ENCODE results near the gene IRF2BP2. TPM values are rescaled to one million over a fixed set of nuclear protein-coding genes. Genes with fewer than 3 reads are reported as not detected.

Gene IRF2BP2
- total and polyA plus RNA-seq, 2 experiments from 2014 or later, result 68.2 to 135 TPM

DNA sequence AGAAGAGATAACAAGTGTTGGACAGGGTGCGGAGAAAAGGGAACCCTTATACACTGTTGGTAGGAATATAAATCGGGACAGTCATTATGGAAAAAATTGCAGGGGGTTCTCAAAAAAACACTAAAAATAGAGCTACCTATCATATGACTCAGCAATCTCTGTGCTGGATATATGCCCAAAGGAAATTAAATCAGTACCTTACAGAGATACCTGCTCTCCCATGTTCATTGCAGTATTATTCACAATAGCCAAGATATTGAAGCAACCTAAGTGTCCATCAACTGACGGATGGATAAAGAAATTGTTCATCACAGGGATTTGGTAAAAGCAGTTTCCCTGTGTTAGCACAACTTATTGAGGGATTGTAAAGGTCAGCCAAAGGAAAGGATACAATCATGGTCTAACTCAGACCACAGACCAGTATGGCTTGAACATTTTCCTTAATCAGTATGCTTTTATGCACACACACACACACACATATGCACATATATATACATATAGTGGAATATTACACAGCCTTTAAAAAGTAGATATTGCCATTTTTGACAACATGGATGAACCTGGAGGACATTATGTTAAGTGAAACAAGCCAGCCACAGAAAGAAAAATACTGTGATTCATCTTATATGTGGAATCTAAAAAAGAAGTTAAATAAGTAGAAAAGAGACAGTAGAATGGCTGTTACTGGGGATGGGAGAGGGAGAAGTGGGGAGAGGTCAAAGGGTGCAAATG, 44.2 kb upstream of the IRF2BP2 start:
- WGBS (ENCODE audit: low lambda C conversion rate, missing lambda C conversion rate), result 98% methylated on average over 3 of the region's 3 CpGs
- DNase-seq (ENCODE audit: low spot score), result no peak
- Histone ChIP-seq H3K4me2 (no peak overlapping the region), H3K9me2 (replicated peaks; ENCODE audit: insufficient read depth) (no peaks in the 10 kb centered on the region), H3K27me3 (no peaks in the 10 kb centered on the region), H3K36me3 (replicated peaks; ENCODE audit: insufficient read depth, low read depth) (no peaks in the 10 kb centered on the region), H3K4me3 (no peak overlapping the region), H2AFZ (no peak overlapping the region), H3K79me2 (no peaks in the 10 kb centered on the region), H3K9me3 (ENCODE audit: low read depth) (no peaks in the 10 kb centered on the region), H3K4me1 (ENCODE audit: insufficient read depth) (peaks cover 20% of the 10 kb centered on the region), H3K27ac (no peak overlapping the region), H4K20me1 (ENCODE audit: insufficient read depth, poor library complexity, severe bottlenecking) (no peaks in the 10 kb centered on the region)
- TF ChIP-seq EZH2phosphoT487 (IDR thresholded peaks at IDR 0.05; ENCODE audit: low read depth, severe bottlenecking, unreplicated experiment) (no peak), EZH2 (IDR thresholded peaks at IDR 0.05; ENCODE audit: borderline replicate concordance) (no peak)
- TF ChIP-seq, protein P1, sequence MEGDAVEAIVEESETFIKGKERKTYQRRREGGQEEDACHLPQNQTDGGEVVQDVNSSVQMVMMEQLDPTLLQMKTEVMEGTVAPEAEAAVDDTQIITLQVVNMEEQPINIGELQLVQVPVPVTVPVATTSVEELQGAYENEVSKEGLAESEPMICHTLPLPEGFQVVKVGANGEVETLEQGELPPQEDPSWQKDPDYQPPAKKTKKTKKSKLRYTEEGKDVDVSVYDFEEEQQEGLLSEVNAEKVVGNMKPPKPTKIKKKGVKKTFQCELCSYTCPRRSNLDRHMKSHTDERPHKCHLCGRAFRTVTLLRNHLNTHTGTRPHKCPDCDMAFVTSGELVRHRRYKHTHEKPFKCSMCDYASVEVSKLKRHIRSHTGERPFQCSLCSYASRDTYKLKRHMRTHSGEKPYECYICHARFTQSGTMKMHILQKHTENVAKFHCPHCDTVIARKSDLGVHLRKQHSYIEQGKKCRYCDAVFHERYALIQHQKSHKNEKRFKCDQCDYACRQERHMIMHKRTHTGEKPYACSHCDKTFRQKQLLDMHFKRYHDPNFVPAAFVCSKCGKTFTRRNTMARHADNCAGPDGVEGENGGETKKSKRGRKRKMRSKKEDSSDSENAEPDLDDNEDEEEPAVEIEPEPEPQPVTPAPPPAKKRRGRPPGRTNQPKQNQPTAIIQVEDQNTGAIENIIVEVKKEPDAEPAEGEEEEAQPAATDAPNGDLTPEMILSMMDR (IDR thresholded peaks at IDR 0.05; ENCODE audit: poor library complexity), result no peak

DNA sequence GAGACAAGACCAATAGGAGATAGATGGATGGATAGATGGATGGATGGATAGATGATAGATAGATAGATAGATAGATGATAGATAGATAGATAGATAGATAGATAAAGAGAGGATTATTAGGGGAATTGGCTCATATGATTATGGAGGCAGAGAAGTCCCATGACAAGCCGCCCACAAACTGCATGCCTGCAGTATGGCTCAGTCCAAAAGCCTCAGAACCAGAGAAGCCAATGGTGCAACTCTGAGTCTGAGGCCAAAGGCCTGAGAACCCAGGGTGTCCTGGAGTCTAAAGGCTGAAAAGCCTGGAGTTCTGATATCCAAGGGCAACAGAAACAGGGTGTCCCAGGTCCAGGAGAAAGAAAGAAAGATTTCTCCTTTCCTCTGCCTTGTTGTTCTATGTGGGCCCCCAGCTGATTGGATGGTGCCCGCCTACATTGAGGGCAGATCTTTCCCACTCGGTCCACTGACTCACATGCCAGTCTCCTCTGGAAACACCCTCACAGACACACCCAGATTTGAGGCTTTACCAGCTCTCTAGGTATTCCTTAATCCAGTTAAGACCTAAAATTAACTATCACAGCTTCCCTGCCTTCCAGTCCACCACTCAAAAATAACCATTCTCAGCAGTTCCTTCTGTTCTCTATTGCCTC, 39.6 kb upstream of the IRF2BP2 start:
- 89% methylated on average over 3 of the region's 3 CpGs for WGBS (ENCODE audit: low lambda C conversion rate, missing lambda C conversion rate)
- Histone ChIP-seq H3K9me3 (ENCODE audit: low read depth) (no peaks in the 10 kb centered on the region), H3K36me3 (replicated peaks; ENCODE audit: insufficient read depth, low read depth) (no peaks in the 10 kb centered on the region), H3K9me2 (replicated peaks; ENCODE audit: insufficient read depth) (no peaks in the 10 kb centered on the region), H4K20me1 (ENCODE audit: insufficient read depth, poor library complexity, severe bottlenecking) (no peaks in the 10 kb centered on the region), H3K4me2 (no peak overlapping the region), H3K79me2 (no peaks in the 10 kb centered on the region), H3K27ac (no peak overlapping the region), H3K4me1 (ENCODE audit: insufficient read depth) (no peaks in the 10 kb centered on the region), H2AFZ (no peak overlapping the region), H3K27me3 (no peaks in the 10 kb centered on the region), H3K4me3 (no peak overlapping the region)
- TF ChIP-seq EZH2phosphoT487 (IDR thresholded peaks at IDR 0.05; ENCODE audit: low read depth, severe bottlenecking, unreplicated experiment) (no peak), EZH2 (IDR thresholded peaks at IDR 0.05; ENCODE audit: borderline replicate concordance) (no peak)
- TF ChIP-seq, protein P1 (IDR thresholded peaks at IDR 0.05; ENCODE audit: poor library complexity), result no peak
- DNase-seq (ENCODE audit: low spot score), result no peak

DNA sequence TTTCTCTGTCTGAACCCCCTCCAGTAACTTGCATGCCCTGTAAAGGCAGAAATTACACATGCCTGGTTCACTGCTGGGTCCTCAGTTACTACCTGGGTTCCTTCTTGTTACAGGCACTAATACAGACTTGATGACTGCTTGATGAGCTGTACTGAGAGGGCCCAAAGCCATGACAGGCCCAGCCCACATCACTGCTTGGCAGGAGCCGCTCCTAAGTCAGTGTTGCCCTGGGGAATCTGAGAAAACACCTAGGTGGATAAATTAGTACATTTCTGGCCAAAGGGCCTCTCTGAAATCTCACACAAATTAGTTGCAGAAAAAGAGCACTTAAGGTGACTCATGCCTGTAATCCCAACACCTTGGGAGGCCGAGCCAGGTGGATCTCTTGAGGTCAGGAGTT, 37.8 kb upstream of the IRF2BP2 start:
- H3K4me3 ChIP-seq, result no peak overlapping the region
- H3K9me2 ChIP-seq (replicated peaks; ENCODE audit: insufficient read depth), result no peaks in the 10 kb centered on the region
- H3K9me3 ChIP-seq (ENCODE audit: low read depth), result no peaks in the 10 kb centered on the region
- TF ChIP-seq EZH2phosphoT487 (IDR thresholded peaks at IDR 0.05; ENCODE audit: low read depth, severe bottlenecking, unreplicated experiment) (no peak), EZH2 (IDR thresholded peaks at IDR 0.05; ENCODE audit: borderline replicate concordance) (no peak)
- TF ChIP-seq, protein P1 (IDR thresholded peaks at IDR 0.05; ENCODE audit: poor library complexity), result no peak
- H3K4me1 ChIP-seq (ENCODE audit: insufficient read depth), result peaks cover 5% of the 10 kb centered on the region
- H3K4me2 ChIP-seq, result no peak overlapping the region
- H3K79me2 ChIP-seq, result no peaks in the 10 kb centered on the region
- H3K27ac ChIP-seq, result no peak overlapping the region
- H2AFZ ChIP-seq, result no peak overlapping the region
- 90% methylated on average over 2 of the region's 2 CpGs for WGBS (ENCODE audit: low lambda C conversion rate, missing lambda C conversion rate)
- H3K36me3 ChIP-seq (replicated peaks; ENCODE audit: insufficient read depth, low read depth), result no peaks in the 10 kb centered on the region
- no peaks in the 10 kb centered on the region for H4K20me1 ChIP-seq (ENCODE audit: insufficient read depth, poor library complexity, severe bottlenecking)
- H3K27me3 ChIP-seq, result no peaks in the 10 kb centered on the region
- DNase-seq (ENCODE audit: low spot score), result no peak
